ENCODE data around the gene MAPK9. TPM values are rescaled to one million over a fixed set of nuclear protein-coding genes. Genes with fewer than 3 reads are reported as not detected.

MAPK9 gene
- total and polyA plus RNA-seq, 9 of the 15 experiments (the other 6 are each of a cell fraction or from before 2014, with no cell fraction given): 4.8 to 58.0 (median 29.9) TPM

DNA sequence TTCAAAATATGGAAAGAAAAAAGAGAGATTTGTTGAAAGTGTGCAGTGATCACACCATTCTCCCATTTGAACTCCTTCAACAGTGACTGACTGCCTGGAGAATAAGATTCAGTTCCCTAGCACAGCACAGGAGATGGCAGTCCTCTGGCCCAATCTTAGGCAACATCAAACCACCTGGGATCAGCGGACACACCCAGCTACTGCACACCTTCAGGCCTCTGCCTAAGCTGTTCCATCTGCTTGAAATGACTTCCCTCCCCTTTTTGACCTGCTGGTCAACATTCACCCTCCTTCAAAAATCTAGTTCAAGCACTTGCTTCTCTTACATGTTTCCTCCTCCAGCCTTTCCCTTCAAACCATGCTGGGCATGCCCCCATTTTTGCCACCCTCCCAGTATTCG, 4.5 kb downstream of the MAPK9 start:
- H3K4me2 ChIP-seq (ENCODE audit: insufficient read depth, low read length): no peak overlapping the region
- FAIRE-seq: no peak
- intact Hi-C loops (cut with micrococcal nuclease): no loop called here
- whole genome bisulfite sequencing (ENCODE audit: insufficient coverage, low coverage, missing lambda C conversion rate): 100% methylated on average over 1 of the region's 2 CpGs
- no peak for DNase-seq (ENCODE audit: extremely low read depth in 1 of 4, low spot score in 3 of 4)
- H3K9me3 ChIP-seq (replicated peaks; ENCODE audit: control insufficient read depth, insufficient read depth, low read depth, low read length): no peaks in the 10 kb centered on the region
- TF ChIP-seq, protein P1, sequence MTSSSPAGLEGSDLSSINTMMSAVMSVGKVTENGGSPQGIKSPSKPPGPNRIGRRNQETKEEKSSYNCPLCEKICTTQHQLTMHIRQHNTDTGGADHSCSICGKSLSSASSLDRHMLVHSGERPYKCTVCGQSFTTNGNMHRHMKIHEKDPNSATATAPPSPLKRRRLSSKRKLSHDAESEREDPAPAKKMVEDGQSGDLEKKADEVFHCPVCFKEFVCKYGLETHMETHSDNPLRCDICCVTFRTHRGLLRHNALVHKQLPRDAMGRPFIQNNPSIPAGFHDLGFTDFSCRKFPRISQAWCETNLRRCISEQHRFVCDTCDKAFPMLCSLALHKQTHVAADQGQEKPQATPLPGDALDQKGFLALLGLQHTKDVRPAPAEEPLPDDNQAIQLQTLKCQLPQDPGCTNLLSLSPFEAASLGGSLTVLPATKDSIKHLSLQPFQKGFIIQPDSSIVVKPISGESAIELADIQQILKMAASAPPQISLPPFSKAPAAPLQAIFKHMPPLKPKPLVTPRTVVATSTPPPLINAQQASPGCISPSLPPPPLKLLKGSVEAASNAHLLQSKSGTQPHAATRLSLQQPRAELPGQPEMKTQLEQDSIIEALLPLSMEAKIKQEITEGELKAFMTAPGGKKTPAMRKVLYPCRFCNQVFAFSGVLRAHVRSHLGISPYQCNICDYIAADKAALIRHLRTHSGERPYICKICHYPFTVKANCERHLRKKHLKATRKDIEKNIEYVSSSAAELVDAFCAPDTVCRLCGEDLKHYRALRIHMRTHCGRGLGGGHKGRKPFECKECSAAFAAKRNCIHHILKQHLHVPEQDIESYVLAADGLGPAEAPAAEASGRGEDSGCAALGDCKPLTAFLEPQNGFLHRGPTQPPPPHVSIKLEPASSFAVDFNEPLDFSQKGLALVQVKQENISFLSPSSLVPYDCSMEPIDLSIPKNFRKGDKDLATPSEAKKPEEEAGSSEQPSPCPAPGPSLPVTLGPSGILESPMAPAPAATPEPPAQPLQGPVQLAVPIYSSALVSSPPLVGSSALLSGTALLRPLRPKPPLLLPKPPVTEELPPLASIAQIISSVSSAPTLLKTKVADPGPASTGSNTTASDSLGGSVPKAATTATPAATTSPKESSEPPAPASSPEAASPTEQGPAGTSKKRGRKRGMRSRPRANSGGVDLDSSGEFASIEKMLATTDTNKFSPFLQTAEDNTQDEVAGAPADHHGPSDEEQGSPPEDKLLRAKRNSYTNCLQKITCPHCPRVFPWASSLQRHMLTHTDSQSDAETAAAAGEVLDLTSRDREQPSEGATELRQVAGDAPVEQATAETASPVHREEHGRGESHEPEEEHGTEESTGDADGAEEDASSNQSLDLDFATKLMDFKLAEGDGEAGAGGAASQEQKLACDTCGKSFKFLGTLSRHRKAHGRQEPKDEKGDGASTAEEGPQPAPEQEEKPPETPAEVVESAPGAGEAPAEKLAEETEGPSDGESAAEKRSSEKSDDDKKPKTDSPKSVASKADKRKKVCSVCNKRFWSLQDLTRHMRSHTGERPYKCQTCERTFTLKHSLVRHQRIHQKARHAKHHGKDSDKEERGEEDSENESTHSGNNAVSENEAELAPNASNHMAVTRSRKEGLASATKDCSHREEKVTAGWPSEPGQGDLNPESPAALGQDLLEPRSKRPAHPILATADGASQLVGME (CRISPR knock-in tag; IDR thresholded peaks at IDR 0.05): no peak
- TF ChIP-seq YY1 (IDR thresholded peaks at IDR 0.05; ENCODE audit: borderline replicate concordance in 1 of 3, control insufficient read depth in 1 of 3, extremely low read depth in 1 of 3, insufficient read depth in 3 of 3, insufficient read length in 1 of 3, insufficient replicate concordance in 2 of 3, low read depth in 1 of 3, low read length in 2 of 3) (no peak), CEBPB (tag; IDR thresholded peaks at IDR 0.05) (no peak)
- TF ChIP-seq, protein P2, sequence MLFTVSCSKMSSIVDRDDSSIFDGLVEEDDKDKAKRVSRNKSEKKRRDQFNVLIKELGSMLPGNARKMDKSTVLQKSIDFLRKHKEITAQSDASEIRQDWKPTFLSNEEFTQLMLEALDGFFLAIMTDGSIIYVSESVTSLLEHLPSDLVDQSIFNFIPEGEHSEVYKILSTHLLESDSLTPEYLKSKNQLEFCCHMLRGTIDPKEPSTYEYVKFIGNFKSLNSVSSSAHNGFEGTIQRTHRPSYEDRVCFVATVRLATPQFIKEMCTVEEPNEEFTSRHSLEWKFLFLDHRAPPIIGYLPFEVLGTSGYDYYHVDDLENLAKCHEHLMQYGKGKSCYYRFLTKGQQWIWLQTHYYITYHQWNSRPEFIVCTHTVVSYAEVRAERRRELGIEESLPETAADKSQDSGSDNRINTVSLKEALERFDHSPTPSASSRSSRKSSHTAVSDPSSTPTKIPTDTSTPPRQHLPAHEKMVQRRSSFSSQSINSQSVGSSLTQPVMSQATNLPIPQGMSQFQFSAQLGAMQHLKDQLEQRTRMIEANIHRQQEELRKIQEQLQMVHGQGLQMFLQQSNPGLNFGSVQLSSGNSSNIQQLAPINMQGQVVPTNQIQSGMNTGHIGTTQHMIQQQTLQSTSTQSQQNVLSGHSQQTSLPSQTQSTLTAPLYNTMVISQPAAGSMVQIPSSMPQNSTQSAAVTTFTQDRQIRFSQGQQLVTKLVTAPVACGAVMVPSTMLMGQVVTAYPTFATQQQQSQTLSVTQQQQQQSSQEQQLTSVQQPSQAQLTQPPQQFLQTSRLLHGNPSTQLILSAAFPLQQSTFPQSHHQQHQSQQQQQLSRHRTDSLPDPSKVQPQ (CRISPR knock-in tag; IDR thresholded peaks at IDR 0.05; ENCODE audit: borderline replicate concordance): no peak
- CTCF ChIA-PET (ENCODE audit: low intra/inter-chr PET ratio): no interaction called here
- H3K36me3 ChIP-seq (ENCODE audit: control insufficient read depth, insufficient read depth, low read length): peaks cover 35% of the 10 kb centered on the region; the same call in 2 of the 3 replicates
- POLR2A ChIA-PET: interaction anchor here (0.7 kb wide), 1 partner anchor 940 kb away, joined by 3 read pairs; no protein-coding TSS in a partner anchor
- H4K20me1 ChIP-seq (replicated peaks; ENCODE audit: control insufficient read depth, insufficient read depth, low read length): peaks cover 7% of the 10 kb centered on the region
- H3K27ac ChIP-seq (ENCODE audit: extremely low read depth, low read depth, low read length): no peak overlapping the region
- BruUV-seq (replicated peaks): no TSS peak
- H3K27me3 ChIP-seq (ENCODE audit: control insufficient read depth in 2 of 2, insufficient read depth in 2 of 2, low read length in 2 of 2): no peaks in the 10 kb centered on the region
- no peak overlapping the region for H3K9ac ChIP-seq (ENCODE audit: insufficient read depth in 1 of 2, low read depth in 2 of 2, low read length in 2 of 2)
- peaks cover 43% of the 10 kb centered on the region for H3K79me2 ChIP-seq (ENCODE audit: control insufficient read depth, insufficient read depth, low read length)
- H2AFZ ChIP-seq (ENCODE audit: low read depth, low read length): no peak overlapping the region
- no peaks in the 10 kb centered on the region for H3K9me1 ChIP-seq (ENCODE audit: control insufficient read depth, insufficient read depth, low read length)
- no peak overlapping the region for H3K4me3 ChIP-seq
- peaks cover 8 to 22% of the 10 kb centered on the region in 2 experiments; a peak in 4 of 5 replicates for H3K4me1 ChIP-seq (replicated peaks in 1 of 2; ENCODE audit: control insufficient read depth in 2 of 2, insufficient read depth in 2 of 2, low read length in 2 of 2)
- no peak for ATAC-seq
- in situ Hi-C loops (cut with MboI): no loop called here

Measured in K562 (cell line).